SK-N-SH (cell line): ENCODE data around the gene IL12RB1. TPM values are rescaled to one million over a fixed set of nuclear protein-coding genes. Genes with fewer than 3 reads are reported as not detected.

Source experiments
- CTCF ChIA-PET: fragments of 300-600, 350-600 bp; formaldehyde crosslinking; extraction: SDS; loops from one replicate; lab custom pipeline; 2021; lab: Yijun Ruan, JAX
- POLR2A ChIA-PET: fragments of 350-600 bp; sonication (Branson Sonifier 250); formaldehyde crosslinking; extraction: SDS; loops from one replicate; lab custom pipeline; 2020; ENCODE audit warnings: antibody characterized with exemption, inconsistent platforms; lab: Yijun Ruan, JAX
- DNase-seq: peaks from one replicate; pipeline ENCODE4 v3.0.0; 2012
- H2AFZ ChIP-seq: fragments of 200-600 bp; sonication (generic); 2 replicates; pipeline ENCODE4 v1.8.1; 2016; ENCODE audit warnings: antibody characterized with exemption, mild to moderate bottlenecking, low read depth
- H3F3A ChIP-seq: fragments of 200-600 bp; sonication (generic); replicated peaks from 2 replicates; pipeline ENCODE3; 2016; ENCODE audit warnings: antibody characterized with exemption, mild to moderate bottlenecking; ENCODE audit not compliant: insufficient read depth
- H3K27ac ChIP-seq, 2 experiments: fragments of 200-500 bp in 1 of 2; fragments of 200-600 bp in 1 of 2; sonication (Bioruptor generic) in 1 of 2; sonication (generic), shearing (Covaris generic) in 1 of 2; 2 replicates each; pipeline versions ENCODE4 v1.5.1 to v1.6.1; 2014 to 2016; ENCODE audit warnings: low read depth in 2 of 2, inconsistent platforms in 1 of 2, low read length in 1 of 2, mild to moderate bottlenecking in 1 of 2, mixed read lengths in 1 of 2
- H3K27me3 ChIP-seq: fragments of 200-600 bp; sonication (generic), shearing (Covaris generic); 2 replicates; pipeline ENCODE4 v1.6.1; 2016; ENCODE audit warnings: mixed run types; ENCODE audit not compliant: insufficient read depth
- H3K36me3 ChIP-seq, 2 experiments: fragments of 200-500 bp in 1 of 2; fragments of 200-600 bp in 1 of 2; sonication (Bioruptor generic) in 1 of 2; sonication (generic) in 1 of 2; replicated peaks in 1 of 2; 2 replicates each; pipeline versions ENCODE3 to v1.5.1; 2014 to 2016; ENCODE audit warnings: low read length in 1 of 2, mild to moderate bottlenecking in 1 of 2; ENCODE audit not compliant: insufficient read depth in 2 of 2, control insufficient read depth in 1 of 2
- H3K4me1 ChIP-seq, 2 experiments: fragments of 200-500 bp in 1 of 2; fragments of 200-600 bp in 1 of 2; sonication (Bioruptor generic) in 1 of 2; sonication (generic), shearing (Covaris generic) in 1 of 2; 2 replicates each; pipeline versions ENCODE4 v1.5.1 to v1.6.1; 2014 to 2016; ENCODE audit warnings: low read depth in 1 of 2, low read length in 1 of 2, mixed run types in 1 of 2; ENCODE audit not compliant: insufficient read depth in 2 of 2, control insufficient read depth in 1 of 2
- H3K4me2 ChIP-seq: fragments of 200-600 bp; sonication (generic), shearing (Covaris generic); 2 replicates; pipeline ENCODE4 v1.6.1; 2017; ENCODE audit warnings: mixed run types
- H3K4me3 ChIP-seq, 2 experiments: fragments of 200-500 bp in 1 of 2; fragments of 200-600 bp in 1 of 2; sonication (Bioruptor generic) in 1 of 2; sonication (generic), shearing (Covaris generic) in 1 of 2; 2 replicates each; pipeline versions ENCODE4 v1.5.1 to v1.8.1; 2014 to 2016; ENCODE audit warnings: low read depth in 2 of 2, inconsistent platforms in 1 of 2, low read length in 1 of 2, mild to moderate bottlenecking in 1 of 2, mixed read lengths in 1 of 2, moderate library complexity in 1 of 2
- H3K79me2 ChIP-seq: fragments of 200-600 bp; sonication (generic); 2 replicates; pipeline ENCODE4 v1.8.1; 2017; ENCODE audit warnings: mild to moderate bottlenecking; ENCODE audit not compliant: insufficient read depth
- H3K9ac ChIP-seq: fragments of 200-600 bp; sonication (generic); 2 replicates; pipeline ENCODE4 v1.6.1; 2017; ENCODE audit warnings: mixed run types
- H3K9me2 ChIP-seq: fragments of 200-600 bp; sonication (generic); 2 replicates; pipeline ENCODE4 v1.6.1; 2017; ENCODE audit warnings: mixed run types
- H3K9me3 ChIP-seq: fragments of 200-600 bp; sonication (generic); 2 replicates; pipeline ENCODE4 v1.6.1; 2017; ENCODE audit warnings: mixed run types, mild to moderate bottlenecking, moderate library complexity
- H4K20me1 ChIP-seq: fragments of 200-600 bp; sonication (generic); 2 replicates; pipeline ENCODE4 v1.6.1; 2017; ENCODE audit warnings: mild to moderate bottlenecking, mixed run types; ENCODE audit not compliant: insufficient read depth
- CTCF ChIP-seq: fragments of 200-600 bp; sonication (generic); IDR thresholded peaks from 2 replicates; pipeline ENCODE4 v1.6.1; 2017; ENCODE audit warnings: antibody characterized with exemption, mild to moderate bottlenecking, moderate library complexity
- FOXM1 ChIP-seq: IDR thresholded peaks from 2 replicates; pipeline ENCODE4 v1.4.0; 2012; ENCODE audit warnings: low read depth, mild to moderate bottlenecking
- JUND ChIP-seq: IDR thresholded peaks from 2 replicates; pipeline ENCODE4 v1.4.0; 2012
- MEF2A ChIP-seq: IDR thresholded peaks from 2 replicates; pipeline ENCODE4 v1.4.0; 2012; ENCODE audit warnings: low read depth, borderline replicate concordance
- NFIC ChIP-seq: IDR thresholded peaks from 2 replicates; pipeline ENCODE4 v1.4.0; 2012; ENCODE audit warnings: borderline replicate concordance
- PBX3 ChIP-seq: IDR thresholded peaks from 2 replicates; pipeline ENCODE4; 2012
- POLR2AphosphoS5 ChIP-seq: IDR thresholded peaks from 2 replicates; pipeline ENCODE4 v1.6.1; 2012; ENCODE audit warnings: low read depth, low read length
- REST ChIP-seq: IDR thresholded peaks from 2 replicates; pipeline ENCODE4 v1.6.1; 2012; ENCODE audit warnings: mild to moderate bottlenecking, low read depth, low read length, moderate library complexity
- TAF1 ChIP-seq: IDR thresholded peaks from 2 replicates; pipeline ENCODE4 v1.6.1; 2012; ENCODE audit warnings: low read depth, mild to moderate bottlenecking, low read length, moderate library complexity, borderline replicate concordance
- USF1 ChIP-seq: IDR thresholded peaks from 2 replicates; pipeline ENCODE4 v1.4.0; 2012; ENCODE audit warnings: low read depth, borderline replicate concordance
- ZBTB33 ChIP-seq: IDR thresholded peaks from 2 replicates; pipeline ENCODE4 v1.4.0; 2012; ENCODE audit warnings: low read depth, borderline replicate concordance
- WGBS: methylation state at CpG from one replicate; pipeline ENCODE4 v1.1.6; 2017; ENCODE audit warnings: low lambda C conversion rate; 5-methylcytosine and 5-hydroxymethylcytosine counted together
- polyA plus RNA-seq, 3 experiments: library from polyadenylated mRNA; depleted of rRNA; stranded (reverse); fragments of >200 nt; gene quantifications; 2 replicates each; pipeline ENCODE4 v1.2.3, GENCODE V29; 2012

The IL12RB1 gene
- polyA plus RNA-seq, 1 of the 3 experiments (the other 2 are of a cell fraction): 0.02 TPM

- Histone ChIP-seq H3K9ac (no peak overlapping the region), H3K27me3 (no peaks in the 10 kb centered on the region), H3K4me2 (no peak overlapping the region), H3K4me1 (peaks cover 3 to 5% of the 10 kb centered on the region in 2 experiments; a peak in 2 of 4 replicates), H4K20me1 (no peaks in the 10 kb centered on the region), H3K4me3 (no peak overlapping the region), H3K79me2 (no peaks in the 10 kb centered on the region), H3K9me2 (no peaks in the 10 kb centered on the region), H3K9me3 (no peaks in the 10 kb centered on the region), H3F3A (peaks cover 7% of the 10 kb centered on the region), H3K27ac (no peak overlapping the region), H2AFZ (no peak overlapping the region), H3K36me3 (no peaks in the 10 kb centered on the region)
- DNase-seq: no peak
- TF ChIP-seq ZBTB33: no peak
- TF ChIP-seq TAF1: no peak
- no peak for TF ChIP-seq CTCF
- TF ChIP-seq REST: no peak
- no peak for TF ChIP-seq FOXM1
- TF ChIP-seq NFIC: no peak
- no peak for TF ChIP-seq JUND
- no peak for TF ChIP-seq USF1
- no peak for TF ChIP-seq MEF2A
- TF ChIP-seq PBX3: no peak
- TF ChIP-seq POLR2AphosphoS5: no peak
- ChIA-PET POLR2A (no interaction called here), CTCF (interaction anchor here (0.5 to 8.9 kb wide), 4 partner anchors 15 to 59 kb away, joined by 3 to 118 read pairs (median 10); partner anchors contain the start of gene ARRDC2)
- whole genome bisulfite sequencing: 95% methylated on average over 5 of the region's 5 CpGs
These were observed 30.8 kb downstream of the IL12RB1 start for GRCh38 chr19:18055967-18056366.
